K562 (cell line): ENCODE data around the gene RGS3. TPM values are rescaled to one million over a fixed set of nuclear protein-coding genes. Genes with fewer than 3 reads are reported as not detected.

Experiments used
- ATAC-seq: fragments of 200-7000 bp; cut with Tn5 transposase; 3 replicates; pipeline ENCODE4 v1.9.1; 2020; ENCODE audit warnings: moderate library complexity
- BruUV-seq: library from RNA; stranded (reverse); fragments of 400-500 nt; replicated peaks from 2 replicates; lab custom pipeline; 2021; lab: Mats Ljungman, UMichigan
- CTCF ChIA-PET: fragments of 300-600 bp; formaldehyde crosslinking; extraction: SDS; loops from one replicate; lab custom pipeline; 2021; ENCODE audit warnings: low intra/inter-chr PET ratio; lab: Yijun Ruan, JAX
- POLR2A ChIA-PET: fragments of 300-600, 350-650 bp; sonication (Branson Sonifier 250); formaldehyde crosslinking; extraction: SDS; loops from one replicate; lab custom pipeline; 2021; ENCODE audit warnings: antibody characterized with exemption, inconsistent platforms; lab: Yijun Ruan, JAX
- DNase-seq, 4 experiments: peaks; one replicate each; pipeline versions ENCODE4 v3.0.0 to v3.0.0-alpha.2; 2011 to 2018; ENCODE audit warnings: low spot score in 3 of 4, mixed read lengths in 3 of 4; ENCODE audit errors: extremely low read depth in 1 of 4
- FAIRE-seq: peaks from 2 replicates; lab custom pipeline; 2011; peaks lifted over from hg19 to GRCh38; lab: Jason Lieb, UNC
- H2AFZ ChIP-seq: 2 replicates; pipeline ENCODE4 v1.6.0; 2011; ENCODE audit warnings: low read depth, low read length, control low read depth, inconsistent platforms
- H3K27ac ChIP-seq: fragments of 200-600 bp; 3 replicates; pipeline ENCODE4 v1.8.0; 2011; ENCODE audit warnings: low read depth, mild to moderate bottlenecking, control low read depth, inconsistent platforms, low read length, moderate library complexity, mixed read lengths; ENCODE audit errors: extremely low read depth
- H3K27me3 ChIP-seq, 2 experiments: fragments of 300-600 bp in 1 of 2; 2 replicates in 1 of 2; 3 replicates in 1 of 2; pipeline versions ENCODE4 v1.6.0 to v1.8.0; 2011; ENCODE audit warnings: inconsistent platforms in 2 of 2, low read length in 2 of 2, mild to moderate bottlenecking in 1 of 2, mixed read lengths in 1 of 2, moderate library complexity in 1 of 2; ENCODE audit not compliant: control insufficient read depth in 2 of 2, insufficient read depth in 2 of 2
- H3K36me3 ChIP-seq: fragments of 300-600 bp; 3 replicates; pipeline ENCODE4 v1.8.0; 2011; ENCODE audit warnings: mild to moderate bottlenecking, low read length, inconsistent platforms; ENCODE audit not compliant: control insufficient read depth, insufficient read depth
- H3K4me1 ChIP-seq, 2 experiments: fragments of 200-600 bp in 1 of 2; replicated peaks in 1 of 2; 2 replicates in 1 of 2; 3 replicates in 1 of 2; pipeline versions ENCODE4 v1.5.1 to v1.8.0; 2011; ENCODE audit warnings: inconsistent platforms in 2 of 2, low read length in 2 of 2, mild to moderate bottlenecking in 1 of 2, mixed read lengths in 1 of 2, moderate library complexity in 1 of 2; ENCODE audit not compliant: control insufficient read depth in 2 of 2, insufficient read depth in 2 of 2
- H3K4me2 ChIP-seq: 2 replicates; pipeline ENCODE4 v1.6.1; 2011; ENCODE audit warnings: low read length, control low read depth, inconsistent platforms, mixed read lengths; ENCODE audit not compliant: insufficient read depth
- H3K4me3 ChIP-seq: fragments of 200-600 bp; sonication (generic), shearing (Covaris generic); 2 replicates; pipeline ENCODE4 v1.5.1; 2016; ENCODE audit warnings: control low read depth, inconsistent platforms
- H3K79me2 ChIP-seq: fragments of 200-600 bp; 3 replicates; pipeline ENCODE4 v1.8.0; 2011; ENCODE audit warnings: low read length, inconsistent platforms; ENCODE audit not compliant: control insufficient read depth, insufficient read depth
- H3K9ac ChIP-seq, 2 experiments: 2 replicates each; pipeline versions ENCODE4 v1.6.0 to v1.6.1; 2011; ENCODE audit warnings: low read depth in 2 of 2, low read length in 2 of 2, control low read depth in 1 of 2, inconsistent platforms in 1 of 2, mild to moderate bottlenecking in 1 of 2, mixed read lengths in 1 of 2; ENCODE audit not compliant: insufficient read depth in 1 of 2
- H3K9me1 ChIP-seq: one replicate; pipeline ENCODE4 v1.6.0; 2011; ENCODE audit warnings: inconsistent platforms, mild to moderate bottlenecking, low read length, moderate library complexity; ENCODE audit not compliant: control insufficient read depth, insufficient read depth
- H3K9me3 ChIP-seq: replicated peaks from 2 replicates; pipeline ENCODE4 v1.5.1; 2011; ENCODE audit warnings: low read depth, low read length, inconsistent platforms; ENCODE audit not compliant: control insufficient read depth, insufficient read depth
- H4K20me1 ChIP-seq: replicated peaks from 2 replicates; pipeline ENCODE4 v1.6.1; 2011; ENCODE audit warnings: low read length, inconsistent platforms, mixed read lengths; ENCODE audit not compliant: control insufficient read depth, insufficient read depth
- E2F6 ChIP-seq, 2 experiments: IDR thresholded peaks; 2 replicates each; pipeline ENCODE4 v1.6.1; 2011; ENCODE audit warnings: borderline replicate concordance in 1 of 2, control low read depth in 1 of 2, low read depth in 1 of 2, low read length in 1 of 2, mild to moderate bottlenecking in 1 of 2, mixed read lengths in 1 of 2, moderate library complexity in 1 of 2; ENCODE audit not compliant: insufficient read depth in 1 of 2, insufficient read length in 1 of 2, poor library complexity in 1 of 2, severe bottlenecking in 1 of 2; ENCODE audit errors: extremely low read depth in 1 of 2
- ELK3 ChIP-seq: fragments of 450-650 bp; formaldehyde crosslinking; IDR thresholded peaks from 2 replicates; pipeline ENCODE4 v1.4.0; 2020; ENCODE audit warnings: mild to moderate bottlenecking
- FIP1L1 ChIP-seq: fragments of 200-400 bp; formaldehyde crosslinking; IDR thresholded peaks from 2 replicates; pipeline ENCODE4 v1.6.1; 2018; ENCODE audit warnings: mild to moderate bottlenecking, low read depth, low read length; ENCODE audit not compliant: poor library complexity, severe bottlenecking
- FOXP1 ChIP-seq: sonication (generic); formaldehyde crosslinking; IDR thresholded peaks from 2 replicates; pipeline ENCODE4 v1.8.0; 2022; ENCODE audit warnings: mild to moderate bottlenecking, missing genetic modification reagents
- MEF2D ChIP-seq: conservative IDR thresholded peaks from 2 replicates; pipeline ENCODE4 v1.6.1; 2016; ENCODE audit warnings: low read depth, missing genetic modification characterization, missing compliant biosample characterization
- MYC ChIP-seq, 2 experiments: fragments of 250-450 bp in 1 of 2; sonication (Bioruptor Pico) in 1 of 2; IDR thresholded peaks; 2 replicates each; pipeline versions ENCODE4 v1.5.1 to v1.6.1; 2012 to 2021; ENCODE audit warnings: low read depth in 2 of 2, borderline replicate concordance in 1 of 2, improper control_type of control experiment in 1 of 2, low read length in 1 of 2, mild to moderate bottlenecking in 1 of 2, moderate library complexity in 1 of 2
- NCOA4 ChIP-seq: fragments of 450-650 bp; IDR thresholded peaks from 2 replicates; pipeline ENCODE4 v1.6.1; 2018; ENCODE audit warnings: mild to moderate bottlenecking; ENCODE audit not compliant: partially characterized antibody
- NEUROD1 ChIP-seq: fragments of 150-350 bp; IDR thresholded peaks from 2 replicates; pipeline ENCODE4 v1.6.1; 2014; ENCODE audit warnings: borderline replicate concordance, low read length, low read depth; ENCODE audit not compliant: partially characterized antibody
- PHB2 ChIP-seq: fragments of 450-650 bp; IDR thresholded peaks from 2 replicates; pipeline ENCODE4 v1.6.1; 2017; ENCODE audit warnings: low read depth
- PHTF2 ChIP-seq: fragments of 250-450 bp; sonication (Bioruptor Pico); IDR thresholded peaks from 2 replicates; pipeline ENCODE4 v1.5.0; 2021; ENCODE audit warnings: mild to moderate bottlenecking
- TAF15 ChIP-seq: fragments of 200-400 bp; formaldehyde crosslinking; IDR thresholded peaks from 2 replicates; pipeline ENCODE4 v1.6.1; 2017; ENCODE audit warnings: mild to moderate bottlenecking, low read depth, low read length, moderate library complexity
- TBL1XR1 ChIP-seq, 2 experiments: IDR thresholded peaks; 2 replicates each; pipeline ENCODE4 v1.6.1; 2012; ENCODE audit warnings: improper control_type of control experiment in 2 of 2, low read length in 2 of 2, mild to moderate bottlenecking in 1 of 2
- U2AF1 ChIP-seq: fragments of 200-400 bp; formaldehyde crosslinking; optimal IDR thresholded peaks from 2 replicates; pipeline ENCODE3; 2017; ENCODE audit warnings: mild to moderate bottlenecking, low read depth, low read length, moderate library complexity
- U2AF2 ChIP-seq: fragments of 200-400 bp; formaldehyde crosslinking; optimal IDR thresholded peaks from 2 replicates; pipeline ENCODE3; 2017; ENCODE audit warnings: low read depth, mild to moderate bottlenecking, low read length
- ZBTB33 ChIP-seq: sonication (generic); formaldehyde crosslinking; IDR thresholded peaks from 2 replicates; pipeline ENCODE4 v1.8.1; 2023; ENCODE audit warnings: mild to moderate bottlenecking, missing genetic modification reagents
- ZKSCAN3 ChIP-seq: fragments of 250-450 bp; sonication (Bioruptor Pico); IDR thresholded peaks from 2 replicates; pipeline ENCODE4 v1.4.0; 2020
- ZSCAN29 ChIP-seq: fragments of 450-650 bp; IDR thresholded peaks from 2 replicates; pipeline ENCODE4 v1.6.1; 2017
- WGBS: fragments of 100-300 bp; shearing (Covaris generic); methylation state at CpG from one replicate; pipeline ENCODE4 v1.1.6; 2016; ENCODE audit warnings: low coverage, mixed read lengths; ENCODE audit not compliant: insufficient coverage; ENCODE audit errors: missing lambda C conversion rate; 5-methylcytosine and 5-hydroxymethylcytosine counted together
- in situ Hi-C: fragments of 300-500 bp; cut with MboI; formaldehyde crosslinking; loops from 4 replicates; pipeline ENCODE4 v1.15.0; 2018; ENCODE audit warnings: inconsistent platforms, mixed read lengths
- intact Hi-C: fragments of 100-400 bp; cut with micrococcal nuclease; formaldehyde crosslinking; loops from 2 replicates; pipeline ENCODE4 v1.14.2; 2022
- polyA plus RNA-seq, 8 experiments: library from polyadenylated mRNA; depleted of rRNA in 4 of 8; stranded (reverse) in 5 of 8; unstranded in 3 of 8; fragments of >200 nt; fragmentation: Nextera tagmentation in 2 of 8; fragmentation: Illumina TruSeq in 1 of 8; extraction: Ambion mirVana in 2 of 8; extraction: Trizol in 1 of 8; gene quantifications; 2 replicates each; pipeline versions ENCODE4 v1.2.1 to v1.2.3, GENCODE V29; 2011 to 2014; ENCODE audit warnings: inconsistent platforms in 1 of 8, missing spikeins in 1 of 8
- total RNA-seq, 7 experiments: library from RNA; depleted of rRNA in 6 of 7; stranded (reverse); fragments of >200 nt in 6 of 7; fragmentation: Illumina TruSeq in 2 of 7; extraction: Trizol in 2 of 7; gene quantifications; 2 replicates each; pipeline versions ENCODE4 v1.2.1 to v1.2.3, GENCODE V29; 2011 to 2021; ENCODE audit warnings: low replicate concordance in 1 of 7

RGS3 gene
- total and polyA plus RNA-seq, 9 of the 15 experiments (the other 6 are each of a cell fraction or from before 2014, with no cell fraction given), result 0.08 to 2.9 (median 0.95) TPM

- Histone ChIP-seq H3K9ac (no peak overlapping the region), H3K4me2 (no peak overlapping the region), H3K79me2 (no peaks in the 10 kb centered on the region), H4K20me1 (no peaks in the 10 kb centered on the region; the same call in 1 of the 2 replicates), H3K9me1 (no peaks in the 10 kb centered on the region), H3K27ac (no peak overlapping the region), H3K9me3 (no peaks in the 10 kb centered on the region), H3K36me3 (no peaks in the 10 kb centered on the region), H3K4me1 (no peaks in the 10 kb centered on the region), H3K27me3 (peaks cover 29 to 65% of the 10 kb centered on the region in 2 experiments), H3K4me3 (no peak overlapping the region), H2AFZ (no peak overlapping the region)
- POLR2A ChIA-PET, result interaction anchor here (0.6 to 2.1 kb wide), 3 partner anchors 10 to 135 kb away, joined by 3 to 5 read pairs (median 4); no protein-coding TSS in a partner anchor
- CTCF ChIA-PET, result interaction anchor here (0.6 kb wide), 1 partner anchor 89 kb away, joined by 4 read pairs; no protein-coding TSS in a partner anchor
- no peak for ATAC-seq
- in situ Hi-C loops, result no loop called here
- no peak for TF ChIP-seq NEUROD1
- no peak for TF ChIP-seq ZKSCAN3
- no peak for TF ChIP-seq U2AF2
- TF ChIP-seq ELK3 (CRISPR knock-in tag), result no peak
- TF ChIP-seq E2F6 (IDR thresholded peaks at IDR 0.05; ENCODE audit: borderline replicate concordance in 1 of 2, extremely low read depth in 1 of 2, insufficient read depth in 1 of 2, insufficient read length in 1 of 2, low read depth in 1 of 2, low read length in 1 of 2, poor library complexity in 1 of 2, severe bottlenecking in 1 of 2), result no peak
- no peak for TF ChIP-seq MYC (IDR thresholded peaks at IDR 0.05; ENCODE audit: low read depth, low read length)
- TF ChIP-seq MYC (CRISPR knock-in tag; IDR thresholded peaks at IDR 0.05; ENCODE audit: borderline replicate concordance, low read depth), result no peak
- TF ChIP-seq TBL1XR1 (IDR thresholded peaks at IDR 0.05; ENCODE audit: low read length in 2 of 2), result no peak
- no peak for TF ChIP-seq ZSCAN29
- TF ChIP-seq TAF15, result no peak
- TF ChIP-seq FIP1L1, result no peak
- TF ChIP-seq FOXP1 (CRISPR knock-in tag), result no peak
- TF ChIP-seq U2AF1, result no peak
- TF ChIP-seq PHTF2 (CRISPR knock-in tag), result no peak
- TF ChIP-seq MEF2D, result no peak
- TF ChIP-seq PHB2, result no peak
- TF ChIP-seq NCOA4, result no peak
- no peak for TF ChIP-seq ZBTB33 (CRISPR knock-in tag)
- FAIRE-seq, result no peak
- intact Hi-C loops, result no loop called here
- no TSS peak for BruUV-seq
- DNase-seq, result no peak
- 11% methylated on average over 9 of the region's 9 CpGs for WGBS
These were observed 20.2 kb downstream of the RGS3 start for GRCh38 chr9:113483676-113484257.
